Heart left ventricle (tissue), 16 donors: ENCODE results near the gene PTPN6. TPM values are rescaled to one million over a fixed set of nuclear protein-coding genes. Genes with fewer than 3 reads are reported as not detected.
A peak's percentile ranks its signal among the peaks of the same experiment; 100 is the strongest.

Experiments
- ATAC-seq, 4 donors: fragments of 200-7000 bp; cut with Tn5 transposase; one replicate each; pipeline ENCODE4 v1.9.1; 2020 to 2022; ENCODE audit warnings: moderate library complexity in 4 of 4, mild to moderate bottlenecking in 3 of 4, moderate number of reproducible peaks in 1 of 4
- DNase-seq, 5 donors: peaks; one replicate each; pipeline ENCODE4 v3.0.0-alpha.2; 2020
- H3K27ac ChIP-seq, 12 donors: fragments of 200-600 bp; sonication (generic) in 4 of 12; one replicate each; pipeline versions ENCODE4 v1.5.0 to v1.8.0; 2016 to 2022; ENCODE audit warnings: mild to moderate bottlenecking in 2 of 12
- H3K27me3 ChIP-seq, 9 donors: fragments of 200-600 bp; sonication (generic) in 2 of 9; one replicate each; pipeline versions ENCODE4 v1.5.1 to v1.8.0; 2016 to 2022; ENCODE audit warnings: mild to moderate bottlenecking in 3 of 9
- H3K36me3 ChIP-seq, 9 donors: fragments of 200-600 bp; sonication (generic) in 2 of 9; one replicate each; pipeline versions ENCODE4 v1.5.0 to v1.8.0; 2018 to 2022; ENCODE audit warnings: mild to moderate bottlenecking in 2 of 9
- H3K4me1 ChIP-seq, 12 donors: fragments of 200-600 bp; sonication (generic) in 4 of 12; one replicate each; pipeline versions ENCODE4 v1.5.0 to v1.8.0; 2016 to 2022; ENCODE audit warnings: mild to moderate bottlenecking in 3 of 12
- H3K4me3 ChIP-seq, 12 donors: fragments of 200-600 bp; sonication (generic) in 4 of 12; one replicate each; pipeline versions ENCODE4 v1.5.0 to v1.8.0; 2017 to 2022; ENCODE audit warnings: mild to moderate bottlenecking in 9 of 12, moderate library complexity in 4 of 12
- H3K9me3 ChIP-seq, 12 donors: fragments of 200-600 bp; sonication (generic) in 4 of 12; one replicate each; pipeline versions ENCODE4 v1.5.0 to v1.8.0; 2016 to 2022; ENCODE audit warnings: mild to moderate bottlenecking in 1 of 12
- CTCF ChIP-seq, 12 donors: fragments of 200-600 bp; sonication (generic) in 4 of 12; IDR thresholded peaks; one replicate each; pipeline versions ENCODE4 v1.5.0 to v1.8.0; 2018 to 2022; ENCODE audit warnings: antibody characterized with exemption in 12 of 12, mild to moderate bottlenecking in 5 of 12
- POLR2A ChIP-seq, 2 donors: fragments of 450-650 bp; IDR thresholded peaks; one replicate each; pipeline ENCODE4 v1.6.1; 2017; ENCODE audit warnings: antibody characterized with exemption in 2 of 2, mild to moderate bottlenecking in 2 of 2, moderate library complexity in 2 of 2
- WGBS, 4 donors: extraction: QIAGEN DNeasy Blood & Tissue Kit in 2 of 4; methylation state at CpG; one replicate each; pipeline versions ENCODE4 v1.1.5 to v1.1.7; 2013 to 2018; 5-methylcytosine and 5-hydroxymethylcytosine counted together
- intact Hi-C, 10 donors: fragments of 100-400 bp; cut with DNase I; formaldehyde crosslinking; loops; one replicate each; pipeline versions ENCODE4 v1.11.1 to v1.14.2; 2022
- polyA plus RNA-seq, 2 donors: library from polyadenylated mRNA; stranded (reverse); fragments of 200-250 nt; gene quantifications; one replicate each; pipeline ENCODE4 v1.2.3, GENCODE V29; 2013
- total RNA-seq, 9 donors: library from RNA; depleted of rRNA in 2 of 9; stranded (reverse); fragments of >200 nt in 2 of 9; fragmentation: NEBNext Ultra II Directional in 3 of 9; extraction: Animal tissue kit (Norgen Biotek cat#: 25700) in 3 of 9; gene quantifications; one replicate each; pipeline versions ENCODE4 v1.1.0 to v1.2.4, GENCODE V29; 2016 to 2023
- donor health status: ischemic (EF 13 %, LVEDD 7.1; RV severe dilation, severe dysfunction).
- donor health status: healthy with polysubstance abuse.
- donor health status: DM: no; HTN: yes; CAD: no.
- donor health status: DM: no; HTN: no; CAD: no.
- donor health status: ischemic (EF 25% LVEDD 6.9; RV normal size, moderate dysfunction).
- donor health status: ischemic (EF 25% LVEDD 5.7; RV mildly dilated, moderate dysfunction).
- donor health status: healthy.
- donor health status: DM: yes; HTN: yes; CAD: no.
- donor health status: ischemic (EF 35%, LVEDD 5.7; RV mildly dilated, moderate dysfunction).
- donor health status: nonischemic (EF 11% LVEDD 7.7; RV severe dilation, severe dysfunction).
- donor health status: DM: yes; HTN: yes; CAD: no.
- donor health status: PGD.
- donor health status: ischemic (EF 29% LVEDD 5.4; RV normal size, mild dysfunction).
- donor health status: nonischemic (EF 23%, LVEDD 6.1; RV moderate dilation, normal function).

Gene PTPN6
- total and polyA plus RNA-seq, 11 donors = 3.5 to 63.2 (median 6.1) TPM

DNA sequence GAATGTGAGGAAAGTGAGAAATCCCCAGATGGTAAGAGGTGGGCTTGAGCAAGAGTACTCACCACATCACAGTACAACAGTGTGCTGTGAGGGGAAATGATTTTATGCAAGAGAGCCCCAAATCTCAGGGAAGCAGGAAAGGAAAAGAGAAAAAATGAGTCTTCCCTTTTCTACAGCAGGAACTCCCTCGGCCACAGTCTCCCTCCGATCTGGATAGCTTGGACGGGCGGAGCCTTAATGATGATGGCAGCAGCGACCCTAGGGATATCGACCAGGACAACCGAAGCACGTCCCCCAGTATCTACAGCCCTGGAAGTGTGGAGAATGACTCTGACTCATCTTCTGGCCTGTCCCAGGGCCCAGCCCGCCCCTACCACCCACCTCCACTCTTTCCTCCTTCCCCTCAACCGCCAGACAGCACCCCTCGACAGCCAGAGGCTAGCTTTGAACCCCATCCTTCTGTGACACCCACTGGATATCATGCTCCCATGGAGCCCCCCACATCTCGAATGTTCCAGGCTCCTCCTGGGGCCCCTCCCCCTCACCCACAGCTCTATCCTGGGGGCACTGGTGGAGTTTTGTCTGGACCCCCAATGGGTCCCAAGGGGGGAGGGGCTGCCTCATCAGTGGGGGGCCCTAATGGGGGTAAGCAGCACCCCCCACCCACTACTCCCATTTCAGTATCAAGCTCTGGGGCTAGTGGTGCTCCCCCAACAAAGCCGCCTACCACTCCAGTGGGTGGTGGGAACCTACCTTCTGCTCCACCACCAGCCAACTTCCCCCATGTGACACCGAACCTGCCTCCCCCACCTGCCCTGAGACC is 15.6 kb upstream of the PTPN6 start:
- TF ChIP-seq POLR2A (IDR thresholded peaks at IDR 0.05) (no peak), CTCF (IDR thresholded peaks at IDR 0.05) (no peak)
- no peak for ATAC-seq
- peak in 1 of 5 donors; percentile 59 for DNase-seq
- Histone ChIP-seq H3K27ac (peak overlapping the region in 11 of 12 donors; percentile 27 to 96 (median 69)), H3K9me3 (no peaks in the 10 kb centered on the region), H3K36me3 (peaks cover 0 to 55% (median 36%) of the 10 kb centered on the region in 9 donors), H3K27me3 (no peaks in the 10 kb centered on the region), H3K4me3 (no peak overlapping the region), H3K4me1 (peaks cover 3 to 81% (median 59%) of the 10 kb centered on the region in 12 donors)
- intact Hi-C loops = loop anchor here in 1 of 10 donors (5.0 kb wide), 1 partner anchor 63 kb away; the partner anchor contains the start of gene SPSB2
- 49 to 60% (median 53%) methylated on average over 14 of the region's 14 CpGs for WGBS, 4 donors

- H3K4me3 ChIP-seq = peak overlapping the region in 1 of 12 donors; percentile 88
- WGBS, 4 donors = 86 to 96% (median 92%) methylated on average over 3 of the region's 3 CpGs
- peaks cover 3 to 81% (median 53%) of the 10 kb centered on the region in 12 donors for H3K4me1 ChIP-seq
- ATAC-seq (peak in 1 of 4 donors; percentile 0), DNase-seq (no peak)
- intact Hi-C loops = loop anchor here in 1 of 10 donors (5.0 kb wide), 1 partner anchor 64 kb away; the partner anchor contains the start of gene SPSB2
- no peaks in the 10 kb centered on the region for H3K27me3 ChIP-seq
- no peaks in the 10 kb centered on the region for H3K9me3 ChIP-seq
- TF ChIP-seq POLR2A (IDR thresholded peaks at IDR 0.05) = no peak
- no peak for TF ChIP-seq CTCF (IDR thresholded peaks at IDR 0.05)
- H3K27ac ChIP-seq = peak overlapping the region in 7 of 12 donors; percentile 75 to 98 (median 88)
- H3K36me3 ChIP-seq = peaks cover 0 to 60% (median 43%) of the 10 kb centered on the region in 9 donors
Observed at GRCh38 chr12:6936194-6936635, 14.9 kb upstream of the PTPN6 start.

DNA sequence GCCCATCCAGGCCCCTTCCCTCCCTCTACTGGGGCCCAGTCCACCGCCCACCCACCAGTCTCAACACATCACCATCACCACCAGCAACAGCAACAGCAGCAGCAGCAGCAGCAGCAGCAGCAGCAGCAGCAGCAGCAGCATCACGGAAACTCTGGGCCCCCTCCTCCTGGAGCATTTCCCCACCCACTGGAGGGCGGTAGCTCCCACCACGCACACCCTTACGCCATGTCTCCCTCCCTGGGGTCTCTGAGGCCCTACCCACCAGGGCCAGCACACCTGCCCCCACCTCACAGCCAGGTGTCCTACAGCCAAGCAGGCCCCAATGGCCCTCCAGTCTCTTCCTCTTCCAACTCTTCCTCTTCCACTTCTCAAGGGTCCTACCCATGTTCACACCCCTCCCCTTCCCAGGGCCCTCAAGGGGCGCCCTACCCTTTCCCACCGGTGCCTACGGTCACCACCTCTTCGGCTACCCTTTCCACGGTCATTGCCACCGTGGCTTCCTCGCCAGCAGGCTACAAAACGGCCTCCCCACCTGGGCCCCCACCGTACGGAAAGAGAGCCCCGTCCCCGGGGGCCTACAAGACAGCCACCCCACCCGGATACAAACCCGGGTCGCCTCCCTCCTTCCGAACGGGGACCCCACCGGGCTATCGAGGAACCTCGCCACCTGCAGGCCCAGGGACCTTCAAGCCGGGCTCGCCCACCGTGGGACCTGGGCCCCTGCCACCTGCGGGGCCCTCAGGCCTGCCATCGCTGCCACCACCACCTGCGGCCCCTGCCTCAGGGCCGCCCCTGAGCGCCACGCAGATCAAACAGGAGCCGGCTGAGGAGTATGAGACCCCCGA is 14.3 kb upstream of the PTPN6 start:
- intact Hi-C loops = loop anchor here in 1 of 10 donors (5.0 kb wide), 1 partner anchor 65 kb away; the partner anchor contains the start of gene SPSB2
- ATAC-seq (peak in 3 of 4 donors; percentile 0 to 7 (median 4)), DNase-seq (peak in 2 of 5 donors; percentile 56 to 77)
- Histone ChIP-seq H3K27ac (peak overlapping the region; percentile 86 to 98 (median 94)), H3K4me1 (peaks cover 3 to 83% (median 55%) of the 10 kb centered on the region in 12 donors), H3K9me3 (no peaks in the 10 kb centered on the region), H3K36me3 (peaks cover 0 to 66% (median 48%) of the 10 kb centered on the region in 9 donors), H3K4me3 (peak overlapping the region in 11 of 12 donors; percentile 27 to 88 (median 74)), H3K27me3 (no peaks in the 10 kb centered on the region)
- TF ChIP-seq CTCF (IDR thresholded peaks at IDR 0.05) (no peak), POLR2A (IDR thresholded peaks at IDR 0.05) (no peak)
- 27 to 41% (median 37%) methylated on average over 26 to 36 of the region's 36 CpGs for WGBS, 4 donors
